Measurements from ENCODE around the gene TUBA8.
"Not testable (repeated sequence)": the region's sequence is repeated elsewhere in the genome, so short reads cannot be mapped to it uniquely, and the experiment has no call there.

TUBA8 gene

DNA sequence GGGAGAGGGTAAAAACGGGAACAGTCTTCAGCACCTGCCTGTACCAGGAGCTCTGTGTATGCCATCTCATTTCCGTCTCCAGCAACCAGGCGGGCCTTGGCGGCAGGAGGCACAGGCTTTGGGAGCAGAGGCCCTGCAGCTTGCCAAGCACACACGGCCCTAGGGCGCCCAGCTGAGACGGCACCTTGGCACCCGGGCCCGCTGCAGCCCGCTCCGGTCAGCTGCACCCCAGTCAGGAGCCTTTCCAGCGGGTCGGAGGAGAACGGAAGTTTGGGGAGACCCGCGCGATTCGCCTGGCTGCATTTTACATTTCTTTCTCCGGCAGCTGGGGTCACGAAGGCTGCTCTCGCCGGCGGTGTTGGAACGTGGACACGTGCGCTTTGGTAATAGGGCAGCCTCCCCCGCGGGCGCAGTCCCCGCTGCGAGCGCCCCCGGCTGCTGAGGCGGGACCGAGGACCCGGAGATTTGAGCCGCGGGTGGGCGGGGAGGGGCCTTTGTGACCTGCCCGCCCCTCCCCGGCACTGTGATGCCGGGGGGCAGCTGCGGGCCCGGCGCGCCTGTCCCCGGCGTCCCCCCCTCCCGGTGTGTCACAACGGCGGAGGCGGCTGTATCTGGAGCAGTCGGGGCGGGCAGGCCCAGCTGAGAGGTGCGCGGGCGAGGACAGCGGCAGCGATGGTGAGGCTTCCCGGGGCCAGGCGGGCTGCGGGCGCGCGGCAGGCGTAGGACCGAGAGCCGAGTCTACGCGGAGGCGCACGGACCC lies at the start of gene TUBA8:
Gene TUBA8, plus strand, starts transcription at position 616 of the 760 bp plus-strand sequence. Its CDS starts 57 bp downstream, at position 673.
- DNase-seq: peak; percentile 76

- no peak for DNase-seq
Measured at GRCh38 chr22:18062421-18062820, 48.2 kb upstream of the TUBA8 start.

- DNase-seq: no peak
Measured at GRCh38 chr22:18063306-18063705, 47.3 kb upstream of the TUBA8 start.

- DNase-seq: not testable (repeated sequence)
Measured at GRCh38 chr22:18063715-18064114, 46.9 kb upstream of the TUBA8 start.

- no peak for DNase-seq
Measured at GRCh38 chr22:18064636-18065035, 46.0 kb upstream of the TUBA8 start.

- DNase-seq: no peak
Measured at GRCh38 chr22:18065256-18065655, 45.4 kb upstream of the TUBA8 start.

DNA sequence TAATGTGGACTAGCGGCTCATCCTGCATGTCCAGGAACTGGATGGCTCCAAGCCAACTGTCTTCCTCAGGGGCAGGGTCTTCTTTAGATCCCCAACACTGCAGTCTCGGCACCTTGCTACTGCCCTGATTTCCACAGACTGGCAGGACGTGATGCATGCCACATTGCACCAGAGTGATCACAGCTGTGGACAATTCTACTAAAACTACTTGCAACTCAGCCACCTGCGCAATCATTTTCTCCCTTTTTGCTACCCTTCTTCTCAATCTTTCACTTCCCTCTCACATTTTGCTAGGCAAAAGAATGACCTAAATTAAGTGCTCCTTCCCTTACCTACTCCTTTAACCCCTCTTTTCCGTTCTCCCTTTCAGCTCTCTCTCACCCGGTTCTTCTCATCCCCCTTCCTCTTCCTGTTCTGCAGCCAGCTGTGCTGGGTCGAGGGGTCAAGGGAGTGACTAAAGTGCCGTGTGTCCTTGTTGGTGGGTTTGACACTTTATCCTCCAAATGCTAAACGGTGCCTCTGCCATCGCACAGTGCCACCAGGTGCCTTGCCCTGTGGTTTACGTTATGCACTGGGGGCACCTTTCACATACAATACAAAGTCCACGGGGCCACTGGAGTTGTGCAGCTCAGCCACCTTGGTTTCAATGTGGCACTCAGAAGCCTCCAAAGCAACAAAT lies 44.3 kb upstream of the TUBA8 start:
- DNase-seq: no peak

DNA sequence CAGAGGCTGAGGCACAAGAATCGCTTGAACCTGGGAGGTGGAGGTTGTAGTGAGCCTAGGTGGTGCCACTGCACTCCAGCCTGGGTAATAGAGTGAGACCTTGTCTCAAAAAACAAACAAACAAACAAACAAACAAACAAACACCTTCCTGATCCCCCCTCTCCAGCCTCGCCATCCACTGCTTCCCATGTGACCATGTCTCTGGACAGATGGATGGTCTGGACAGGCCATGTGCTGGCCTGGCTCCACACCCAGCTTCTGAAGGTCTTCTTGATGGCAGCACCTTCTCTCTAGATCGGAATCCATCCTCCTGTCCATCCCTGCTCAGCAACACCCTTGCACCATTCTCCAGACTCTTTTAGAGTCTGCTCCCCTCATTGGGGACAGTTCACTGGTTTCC lies 43.5 kb upstream of the TUBA8 start:
- no peak for DNase-seq

DNA sequence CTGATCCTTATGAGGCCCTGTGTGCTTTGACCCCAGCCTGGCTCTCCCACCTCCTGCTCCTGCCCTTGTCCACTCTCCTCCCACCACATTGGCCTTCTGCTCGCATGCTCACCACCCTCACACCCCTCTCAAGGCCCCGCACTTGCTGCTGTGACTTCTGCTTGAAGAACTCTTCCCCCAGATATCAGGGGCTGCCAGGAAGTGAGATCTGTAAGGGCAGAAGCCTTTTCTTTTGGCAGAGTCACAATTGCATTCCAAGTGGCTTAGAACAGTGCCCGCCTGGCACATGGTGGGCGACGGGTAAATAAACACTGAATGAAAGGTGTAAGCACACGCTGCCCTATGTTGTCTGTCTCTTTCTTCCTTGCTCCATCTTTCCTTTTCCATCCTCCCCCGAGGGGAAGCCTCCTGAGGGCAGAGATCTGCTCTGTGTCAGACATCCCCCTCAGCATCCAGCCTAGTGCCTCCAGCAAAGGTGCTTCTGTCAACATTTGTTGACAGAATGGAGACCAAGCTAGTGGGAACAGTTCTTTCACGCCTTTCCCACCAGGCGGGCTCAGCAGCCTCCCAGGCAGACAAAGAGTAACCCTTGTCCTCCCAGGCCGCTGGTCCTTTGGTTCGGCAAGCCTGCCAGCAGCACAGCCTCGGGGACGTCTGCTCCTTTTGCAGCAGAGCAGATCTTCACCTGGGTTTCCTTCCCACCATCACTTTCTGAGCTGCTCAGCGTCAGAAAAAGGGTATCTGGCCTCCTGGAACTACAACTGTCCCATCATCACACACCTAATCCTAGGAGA lies 42.9 kb upstream of the TUBA8 start:
- DNase-seq: no peak

GRCh38 chr22:18068381-18068988 lies 42.1 kb upstream of the TUBA8 start:
- no peak for DNase-seq

DNA sequence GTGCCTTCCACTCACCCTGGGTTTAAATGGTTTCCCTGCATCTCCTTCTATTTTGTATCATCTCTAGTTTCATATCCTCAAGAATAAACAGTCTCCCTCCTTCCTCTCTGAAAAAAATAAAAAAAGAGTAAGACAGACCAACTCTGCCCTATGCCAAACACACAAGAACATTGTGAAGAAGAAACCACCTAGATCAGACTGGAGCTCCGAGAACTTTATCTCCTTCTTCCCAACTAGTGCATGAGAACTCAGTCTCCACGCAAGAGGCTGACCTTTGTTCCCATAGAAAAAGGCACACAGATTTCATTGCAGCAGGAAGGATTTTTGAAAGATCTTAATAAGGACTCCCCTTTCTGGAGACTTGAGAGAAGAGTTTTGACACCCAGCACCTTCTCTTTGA lies 41.6 kb upstream of the TUBA8 start:
- no peak for DNase-seq

DNA sequence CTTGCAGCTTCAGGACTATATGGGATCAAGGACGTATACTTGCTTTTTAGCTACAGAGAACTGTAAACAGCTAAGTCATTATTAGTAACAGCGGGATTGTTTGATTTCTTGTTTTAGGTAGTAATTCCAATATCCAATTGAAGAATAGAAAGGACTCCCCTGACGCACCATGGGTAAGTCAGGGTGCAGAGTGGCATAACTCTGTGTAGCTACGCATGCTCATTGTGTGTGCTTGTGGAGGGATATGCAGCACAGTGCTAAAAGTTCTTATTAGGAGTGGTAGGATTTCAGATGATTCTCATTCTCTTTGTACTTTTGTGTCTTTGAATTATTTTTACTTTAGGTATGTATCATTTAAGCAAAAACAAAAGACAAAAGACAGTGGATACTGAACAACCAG lies 40.6 kb upstream of the TUBA8 start:
- no peak for DNase-seq

DNA sequence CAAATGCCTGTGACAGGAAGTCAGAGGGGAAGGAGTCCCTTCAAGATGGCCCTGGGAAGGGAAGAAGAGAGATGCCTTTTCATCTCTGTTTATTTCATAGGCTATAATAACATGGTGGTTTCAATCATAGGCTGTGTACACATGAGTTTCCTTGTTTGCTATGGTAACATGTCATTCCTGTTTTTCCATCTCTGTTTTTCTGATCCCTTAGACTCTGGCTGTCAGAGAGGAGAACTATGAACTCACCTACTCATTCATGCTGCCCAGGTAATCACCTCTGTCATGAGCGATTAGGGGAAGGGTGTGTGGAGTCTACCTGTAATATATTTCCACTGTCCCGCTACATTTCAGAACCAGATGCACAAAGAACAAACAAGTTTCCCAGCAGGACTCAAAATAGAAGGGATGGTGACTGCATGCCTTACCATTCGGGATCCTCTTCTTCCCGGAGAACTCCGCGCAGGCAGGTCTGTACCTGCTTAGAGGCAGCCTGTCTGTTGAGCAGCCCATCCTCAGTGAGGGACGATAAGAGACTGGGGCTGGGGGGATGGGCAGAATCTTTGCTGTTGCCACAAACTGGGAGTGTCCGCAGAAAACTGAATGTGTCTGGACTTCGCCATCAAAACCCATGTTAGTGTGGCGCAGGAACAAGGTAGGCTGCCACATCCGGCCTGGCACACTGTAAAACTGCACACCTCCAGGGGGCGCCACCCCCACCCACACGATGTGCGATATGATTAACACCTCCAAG lies 39.9 kb upstream of the TUBA8 start:
- DNase-seq: no peak

DNA sequence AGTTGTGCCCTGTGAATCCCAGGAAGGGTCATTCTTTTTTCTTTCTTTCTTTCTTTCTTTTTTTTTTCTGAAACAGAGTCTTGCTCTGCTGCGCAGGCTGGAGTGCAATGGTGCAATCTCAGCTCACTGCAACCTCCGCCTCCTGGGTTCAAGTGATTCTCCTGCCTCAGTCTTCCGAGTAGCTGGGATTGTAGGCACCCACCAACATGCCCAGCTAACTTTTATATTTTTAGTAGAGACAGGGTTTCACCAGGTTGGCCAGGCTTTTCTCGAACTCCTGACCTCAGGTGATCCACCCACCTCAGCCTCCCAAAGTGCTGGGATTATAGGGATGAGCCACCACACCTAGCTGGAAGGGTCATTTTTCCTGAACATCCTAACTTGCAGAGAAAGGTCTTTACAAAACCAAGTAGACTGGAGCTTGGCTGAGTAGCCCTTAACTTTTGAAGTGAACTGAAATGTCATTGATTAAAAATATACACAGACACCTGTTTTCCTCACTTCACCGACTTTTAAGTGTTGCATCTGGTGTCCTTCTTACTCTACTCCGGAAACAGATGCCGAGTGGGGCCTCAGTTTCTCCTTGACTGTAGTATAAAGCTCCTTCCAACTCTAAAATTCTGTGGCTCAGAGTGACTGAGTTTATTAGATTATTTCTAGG lies 39.2 kb upstream of the TUBA8 start:
- DNase-seq: not testable (repeated sequence)

- no peak for DNase-seq
Measured at GRCh38 chr22:18071968-18072310, 38.7 kb upstream of the TUBA8 start.

DNA sequence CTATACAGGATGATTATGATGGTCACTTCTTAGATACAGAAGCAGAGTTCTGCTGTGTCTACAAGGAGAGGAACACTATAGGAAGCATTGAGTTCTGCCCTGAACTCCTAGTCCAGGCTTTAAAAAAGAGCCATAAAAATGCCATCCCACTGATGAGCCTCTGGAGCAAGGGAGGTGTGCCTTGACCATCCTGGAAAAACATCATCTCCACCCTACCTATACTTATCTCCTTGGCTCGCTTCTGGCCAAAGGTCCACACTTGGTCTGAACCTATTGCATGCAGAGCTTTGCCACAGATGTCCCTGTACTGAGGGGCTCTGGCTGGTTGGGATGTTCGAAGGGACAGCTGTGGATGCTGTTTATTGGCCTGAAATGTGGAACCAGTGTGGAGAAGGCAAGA lies 37.1 kb upstream of the TUBA8 start:
- no peak for DNase-seq

GRCh38 chr22:18073927-18074326 lies 36.7 kb upstream of the TUBA8 start:
- not testable (repeated sequence) for DNase-seq

GRCh38 chr22:18075101-18075719 lies 35.4 kb upstream of the TUBA8 start:
- no peak for DNase-seq

DNA sequence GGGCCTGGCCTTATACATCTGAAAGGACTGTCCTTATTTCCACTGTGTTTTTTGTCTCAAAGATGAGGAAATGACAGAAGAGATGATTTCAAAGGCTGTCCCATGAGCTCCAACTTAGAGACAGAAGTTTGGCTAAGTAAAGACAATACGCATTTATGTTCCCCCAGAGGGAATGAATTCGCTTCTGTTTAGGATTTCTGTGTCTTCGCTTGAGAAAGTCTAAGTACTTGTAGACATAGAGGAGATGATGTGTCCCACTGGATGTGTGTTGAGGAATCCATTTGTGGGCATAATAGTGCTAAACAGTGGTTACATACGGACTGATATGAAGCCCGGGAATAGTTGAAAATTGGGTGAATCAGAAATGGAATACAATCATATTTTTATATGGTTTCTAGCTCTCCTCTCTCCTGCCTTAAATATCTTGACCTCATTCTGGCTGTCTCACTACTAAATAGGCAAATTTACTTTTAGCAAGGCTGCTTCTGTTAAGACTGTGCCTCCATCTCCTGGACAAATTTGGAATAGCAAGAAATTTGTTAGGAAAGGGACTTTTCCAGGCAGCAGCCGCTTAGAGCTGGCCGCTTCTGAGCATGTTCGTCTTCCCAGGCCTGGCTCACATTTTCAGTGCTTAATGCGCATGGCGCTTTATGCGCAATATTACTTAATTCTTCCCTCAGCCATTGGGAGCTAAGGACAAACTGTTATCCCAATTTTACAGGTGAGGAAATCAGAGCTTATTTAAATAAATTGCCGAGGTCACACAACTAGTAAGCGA lies 34.7 kb upstream of the TUBA8 start:
- DNase-seq: no peak

GRCh38 chr22:18077087-18077638 lies 33.4 kb upstream of the TUBA8 start:
- DNase-seq: no peak

All from activated CD8-positive, alpha-beta memory T cell treated with anti-CD3 and anti-CD28 coated beads, Interleukin-2, amount 50 U/mL, for 48 hours (primary cell).